HG02852 (cell line): ENCODE data around the gene KIAA0319L.
"Not testable (repeated sequence)": the region's sequence is repeated elsewhere in the genome, so short reads cannot be mapped to it uniquely, and the experiment has no call there.

ENCODE experiments used
- ATAC-seq: cut with Tn5 transposase; IDR thresholded peaks from one replicate; pipeline ENCODE4 v1.9.1; 2021; ENCODE audit warnings: mild to moderate bottlenecking, moderate library complexity; ENCODE audit not compliant: unreplicated experiment

The KIAA0319L gene

GRCh38 chr1:35557118-35557610 lies at the start of gene KIAA0319L:
Gene KIAA0319L, minus strand, starts transcription at chr1:35557403. Its CDS starts 2,912 bp downstream, at chr1:35554491.
- peak; percentile 79 for ATAC-seq

- ATAC-seq, result no peak
These were observed 48.6 kb upstream of the KIAA0319L start for GRCh38 chr1:35605867-35606182.

GRCh38 chr1:35605071-35605866 lies 48.1 kb upstream of the KIAA0319L start:
- ATAC-seq, result no peak

GRCh38 chr1:35603941-35604340 lies 46.7 kb upstream of the KIAA0319L start:
- ATAC-seq, result no peak

- ATAC-seq, result no peak
These were observed 46.3 kb upstream of the KIAA0319L start for GRCh38 chr1:35603468-35603867.

GRCh38 chr1:35600593-35600992 lies 43.4 kb upstream of the KIAA0319L start:
- no peak for ATAC-seq

GRCh38 chr1:35599411-35599810 lies 42.2 kb upstream of the KIAA0319L start:
- no peak for ATAC-seq

- ATAC-seq, result no peak
These were observed 41.7 kb upstream of the KIAA0319L start for GRCh38 chr1:35598895-35599294.

- no peak for ATAC-seq
These were observed 40.7 kb upstream of the KIAA0319L start for GRCh38 chr1:35597870-35598269.

- ATAC-seq, result no peak
These were observed 38.5 kb upstream of the KIAA0319L start for GRCh38 chr1:35595684-35596083.

GRCh38 chr1:35594005-35594760 lies 37.0 kb upstream of the KIAA0319L start:
- ATAC-seq, result no peak

- no peak for ATAC-seq
These were observed 36.0 kb upstream of the KIAA0319L start for GRCh38 chr1:35592991-35593769.

- ATAC-seq, result no peak
These were observed 34.0 kb upstream of the KIAA0319L start for GRCh38 chr1:35591211-35591610.

GRCh38 chr1:35590476-35591040 lies 33.4 kb upstream of the KIAA0319L start:
- ATAC-seq, result no peak

GRCh38 chr1:35589516-35590427 lies 32.6 kb upstream of the KIAA0319L start:
- no peak for ATAC-seq

GRCh38 chr1:35588197-35588910 lies 31.2 kb upstream of the KIAA0319L start:
- no peak for ATAC-seq

- no peak for ATAC-seq
These were observed 30.5 kb upstream of the KIAA0319L start for GRCh38 chr1:35587736-35588135.

GRCh38 chr1:35586808-35587207 lies 29.6 kb upstream of the KIAA0319L start:
- ATAC-seq, result no peak

GRCh38 chr1:35585805-35586204 lies 28.6 kb upstream of the KIAA0319L start:
- not testable (repeated sequence) for ATAC-seq
